NCI-H510A treated with DMSO at 0.1 percent for 48 hours (cell line): Measurements from ENCODE around the gene KCNH4.

Experiments
- DNase-seq: peaks from one replicate; lab custom pipeline; 2025; lab: John Stamatoyannopoulos, UW

The KCNH4 gene

GRCh38 chr17:42117397-42118125, 63.4 kb downstream of the KCNH4 start:
- DNase-seq, result no peak

GRCh38 chr17:42116705-42117396, 64.1 kb downstream of the KCNH4 start:
- peak; percentile 78 for DNase-seq

- no peak for DNase-seq
Observed at GRCh38 chr17:42114118-42114517, 66.8 kb downstream of the KCNH4 start.

GRCh38 chr17:42113293-42114069, 67.5 kb downstream of the KCNH4 start:
- DNase-seq, result no peak

- DNase-seq, result peak; percentile 91
Observed at GRCh38 chr17:42112552-42113176, 68.3 kb downstream of the KCNH4 start, which contains the start of gene DHX58. DHX58 (minus strand) TSS chr17:42112714; CDS start chr17:42111892, 822 bp downstream.

- DNase-seq, result peak; percentile 38
Observed at GRCh38 chr17:42111871-42112551, 68.9 kb downstream of the KCNH4 start.

- no peak for DNase-seq
Observed at GRCh38 chr17:42111265-42111636, 69.7 kb downstream of the KCNH4 start.

GRCh38 chr17:42110301-42111264, 70.4 kb downstream of the KCNH4 start:
- no peak for DNase-seq

- DNase-seq, result no peak
Observed at GRCh38 chr17:42109086-42109485, 71.9 kb downstream of the KCNH4 start.

GRCh38 chr17:42107597-42108576, 73.1 kb downstream of the KCNH4 start:
- peak; percentile 69 for DNase-seq

GRCh38 chr17:42107124-42107523, 73.8 kb downstream of the KCNH4 start:
- DNase-seq, result no peak
